Measurements from ENCODE around the gene CUL9.

CUL9 gene

GRCh38 chr6:43239054-43239453, 57.1 kb downstream of the CUL9 start:
- no peak for TF ChIP-seq ZNF70 (CRISPR knock-in tag; IDR thresholded peaks at IDR 0.05)
- TF ChIP-seq ZFP30 (CRISPR knock-in tag; IDR thresholded peaks at IDR 0.05), result peak; percentile 90
- no peak for ATAC-seq

GRCh38 chr6:43240950-43241349, 59.0 kb downstream of the CUL9 start:
- TF ChIP-seq PPARA (CRISPR knock-in tag; IDR thresholded peaks at IDR 0.05; ENCODE audit: borderline replicate concordance) (no peak), ZFP30 (CRISPR knock-in tag; IDR thresholded peaks at IDR 0.05) (no peak), GLIS3 (CRISPR knock-in tag; IDR thresholded peaks at IDR 0.05) (no peak), TCF4 (CRISPR knock-in tag; IDR thresholded peaks at IDR 0.05; ENCODE audit: borderline replicate concordance) (no peak), SNAI2 (CRISPR knock-in tag; IDR thresholded peaks at IDR 0.05) (no peak), CSRNP3 (CRISPR knock-in tag; IDR thresholded peaks at IDR 0.05) (no peak), CSDC2 (CRISPR knock-in tag; IDR thresholded peaks at IDR 0.05) (no peak), ISL1 (CRISPR knock-in tag; IDR thresholded peaks at IDR 0.05) (no peak), TOX (CRISPR knock-in tag; IDR thresholded peaks at IDR 0.05; ENCODE audit: borderline replicate concordance) (no peak)
- TF ChIP-seq, protein P1, sequence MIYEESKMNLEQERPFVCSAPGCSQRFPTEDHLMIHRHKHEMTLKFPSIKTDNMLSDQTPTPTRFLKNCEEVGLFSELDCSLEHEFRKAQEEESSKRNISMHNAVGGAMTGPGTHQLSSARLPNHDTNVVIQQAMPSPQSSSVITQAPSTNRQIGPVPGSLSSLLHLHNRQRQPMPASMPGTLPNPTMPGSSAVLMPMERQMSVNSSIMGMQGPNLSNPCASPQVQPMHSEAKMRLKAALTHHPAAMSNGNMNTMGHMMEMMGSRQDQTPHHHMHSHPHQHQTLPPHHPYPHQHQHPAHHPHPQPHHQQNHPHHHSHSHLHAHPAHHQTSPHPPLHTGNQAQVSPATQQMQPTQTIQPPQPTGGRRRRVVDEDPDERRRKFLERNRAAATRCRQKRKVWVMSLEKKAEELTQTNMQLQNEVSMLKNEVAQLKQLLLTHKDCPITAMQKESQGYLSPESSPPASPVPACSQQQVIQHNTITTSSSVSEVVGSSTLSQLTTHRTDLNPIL (CRISPR knock-in tag; IDR thresholded peaks at IDR 0.05; ENCODE audit: low read depth), result no peak
- no peak for ATAC-seq

GRCh38 chr6:43241446-43241845, 59.5 kb downstream of the CUL9 start:
- ATAC-seq, result no peak
- no peak for TF ChIP-seq CSDC2 (CRISPR knock-in tag; IDR thresholded peaks at IDR 0.05)
- no peak for TF ChIP-seq SNAI2 (CRISPR knock-in tag; IDR thresholded peaks at IDR 0.05)
- TF ChIP-seq TCF4 (CRISPR knock-in tag; IDR thresholded peaks at IDR 0.05; ENCODE audit: borderline replicate concordance), result no peak
- TF ChIP-seq ZNF565 (CRISPR knock-in tag; conservative IDR thresholded peaks at IDR 0.05; ENCODE audit: low read depth), result no peak
- no peak for TF ChIP-seq ZFP3 (CRISPR knock-in tag; IDR thresholded peaks at IDR 0.05)

DNA sequence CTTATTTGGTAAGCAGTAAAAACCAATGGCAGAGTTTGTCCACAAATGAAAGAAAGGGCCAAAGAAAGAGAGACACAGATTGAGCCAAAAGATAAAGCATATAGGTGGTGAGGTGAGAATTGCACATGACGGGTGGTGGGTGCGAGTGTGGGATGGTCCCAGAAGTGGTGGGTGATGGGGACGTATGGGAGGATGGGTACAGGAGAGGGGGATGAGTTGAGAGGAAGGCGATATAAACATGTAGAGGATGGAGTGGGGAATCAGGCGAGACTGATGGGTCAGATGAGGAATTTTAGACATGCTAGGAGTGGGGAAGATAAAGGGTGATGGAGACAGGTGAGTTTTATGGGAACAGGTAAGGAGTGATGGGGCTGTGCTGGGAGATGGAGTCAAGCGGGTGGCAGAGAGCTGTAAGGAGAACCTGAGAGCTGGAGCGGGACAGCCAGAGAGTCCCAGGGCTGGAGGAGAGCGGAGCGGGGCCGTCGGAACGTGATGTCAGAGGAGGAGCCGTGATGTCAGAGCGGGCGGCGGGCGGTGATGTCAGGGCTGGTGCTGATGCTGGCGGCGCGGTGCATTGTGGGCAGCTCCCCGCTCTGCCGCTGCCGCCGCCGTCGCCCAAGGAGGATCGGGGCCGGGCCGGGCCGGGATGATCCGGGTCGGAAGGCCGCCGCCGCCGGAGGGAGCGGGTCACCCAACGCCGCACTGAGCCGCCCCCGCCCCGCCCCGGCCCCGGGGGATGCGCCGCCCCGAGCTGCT, 61.1 kb downstream of the CUL9 start, which contains the start of gene TTBK1:
TTBK1 (plus strand) TSS at position 574 of the 756 bp plus-strand sequence. CDS start 3,180 bp downstream, outside the sequence.
- TF ChIP-seq RARB (CRISPR knock-in tag; IDR thresholded peaks at IDR 0.05) (no peak), SNAI2 (CRISPR knock-in tag; IDR thresholded peaks at IDR 0.05) (no peak), CSDC2 (CRISPR knock-in tag; IDR thresholded peaks at IDR 0.05) (no peak), PPARA (CRISPR knock-in tag; IDR thresholded peaks at IDR 0.05; ENCODE audit: borderline replicate concordance) (no peak)
- no peak; the same call in 2 of the 3 replicates for ATAC-seq

DNA sequence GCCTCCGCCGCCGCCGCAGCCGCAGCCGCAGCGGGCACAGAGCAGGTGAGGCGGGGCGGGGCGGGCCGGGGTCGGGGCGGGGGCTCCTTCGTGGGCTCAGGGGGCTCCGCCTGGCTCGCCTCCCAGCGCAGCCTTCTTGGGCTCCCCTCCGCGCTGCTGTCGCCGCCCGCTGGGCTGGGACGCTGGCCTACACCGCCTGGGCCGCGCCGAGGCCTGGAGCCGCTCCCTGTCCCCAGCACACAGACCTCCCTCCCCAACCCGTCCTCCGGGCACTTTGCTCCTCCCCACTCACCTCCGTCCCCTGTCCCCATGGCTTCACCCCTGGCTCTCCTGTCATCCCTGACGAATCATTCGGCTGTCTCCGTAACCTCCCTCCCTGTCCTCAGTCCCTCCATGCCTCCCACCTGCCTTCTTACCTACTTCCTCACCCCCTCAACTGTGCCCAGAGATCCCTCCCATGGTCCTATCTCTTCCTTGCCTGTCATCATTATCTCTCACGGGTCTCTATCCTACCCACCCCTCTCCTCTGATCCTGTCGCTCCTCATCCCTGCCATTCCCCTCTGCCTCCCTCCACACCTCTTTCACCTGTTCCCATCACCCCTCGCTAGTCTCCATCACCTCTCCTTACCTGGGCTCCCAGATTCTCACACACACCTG, 61.8 kb downstream of the CUL9 start:
- TF ChIP-seq ZNF70 (CRISPR knock-in tag; IDR thresholded peaks at IDR 0.05), result no peak
- no peak; the same call in 2 of the 3 replicates for ATAC-seq

DNA sequence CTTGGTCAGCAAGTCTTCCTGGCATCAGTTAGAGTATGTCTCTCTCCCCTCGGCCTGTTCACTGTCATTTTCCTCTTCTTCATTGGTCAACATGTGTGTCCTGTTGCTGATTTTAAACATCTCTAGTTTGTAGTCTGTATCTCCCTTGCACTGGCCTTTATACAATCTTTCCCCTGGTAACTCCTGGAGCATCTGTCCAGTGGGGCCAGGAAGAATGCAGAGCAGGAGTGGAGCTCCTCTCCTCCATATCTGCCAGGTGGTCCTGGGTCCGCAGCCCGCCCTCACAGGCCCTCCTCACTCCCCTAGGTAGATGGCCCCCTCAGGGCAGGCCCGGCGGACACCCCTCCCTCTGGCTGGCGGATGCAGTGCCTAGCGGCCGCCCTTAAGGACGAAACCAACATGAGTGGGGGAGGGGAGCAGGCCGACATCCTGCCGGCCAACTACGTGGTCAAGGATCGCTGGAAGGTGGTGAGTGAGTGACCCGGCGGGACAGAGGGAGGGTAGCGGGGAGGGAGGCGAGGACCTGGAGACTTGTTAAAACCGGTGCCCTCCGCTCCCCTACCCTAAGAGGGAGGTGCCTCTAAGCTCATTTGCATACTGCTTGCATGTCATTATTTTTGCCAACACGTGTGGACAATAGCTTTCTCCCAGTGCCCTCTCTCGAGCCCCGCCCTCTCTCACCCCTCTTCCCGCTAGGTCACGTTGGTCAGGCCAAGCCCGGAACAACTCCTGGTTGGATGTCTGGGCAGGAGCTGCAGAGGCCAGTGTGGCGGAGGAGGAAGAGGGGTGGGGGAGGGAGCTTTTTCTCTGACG, 64.5 kb downstream of the CUL9 start:
- peak; percentile 64 for ATAC-seq
- TF ChIP-seq RARB (CRISPR knock-in tag; IDR thresholded peaks at IDR 0.05), result no peak
- TF ChIP-seq OSR1 (CRISPR knock-in tag; IDR thresholded peaks at IDR 0.05), result no peak
- no peak for TF ChIP-seq TCF4 (CRISPR knock-in tag; IDR thresholded peaks at IDR 0.05; ENCODE audit: borderline replicate concordance)
- no peak for TF ChIP-seq ESRRG (CRISPR knock-in tag; IDR thresholded peaks at IDR 0.05)
- TF ChIP-seq ZNF8 (CRISPR knock-in tag; IDR thresholded peaks at IDR 0.05), result no peak
- no peak for TF ChIP-seq ZFP3 (CRISPR knock-in tag; IDR thresholded peaks at IDR 0.05)
- TF ChIP-seq CSRNP3 (CRISPR knock-in tag; IDR thresholded peaks at IDR 0.05), result no peak
- TF ChIP-seq ZC3H10 (CRISPR knock-in tag; IDR thresholded peaks at IDR 0.05), result no peak
- TF ChIP-seq, protein P2, sequence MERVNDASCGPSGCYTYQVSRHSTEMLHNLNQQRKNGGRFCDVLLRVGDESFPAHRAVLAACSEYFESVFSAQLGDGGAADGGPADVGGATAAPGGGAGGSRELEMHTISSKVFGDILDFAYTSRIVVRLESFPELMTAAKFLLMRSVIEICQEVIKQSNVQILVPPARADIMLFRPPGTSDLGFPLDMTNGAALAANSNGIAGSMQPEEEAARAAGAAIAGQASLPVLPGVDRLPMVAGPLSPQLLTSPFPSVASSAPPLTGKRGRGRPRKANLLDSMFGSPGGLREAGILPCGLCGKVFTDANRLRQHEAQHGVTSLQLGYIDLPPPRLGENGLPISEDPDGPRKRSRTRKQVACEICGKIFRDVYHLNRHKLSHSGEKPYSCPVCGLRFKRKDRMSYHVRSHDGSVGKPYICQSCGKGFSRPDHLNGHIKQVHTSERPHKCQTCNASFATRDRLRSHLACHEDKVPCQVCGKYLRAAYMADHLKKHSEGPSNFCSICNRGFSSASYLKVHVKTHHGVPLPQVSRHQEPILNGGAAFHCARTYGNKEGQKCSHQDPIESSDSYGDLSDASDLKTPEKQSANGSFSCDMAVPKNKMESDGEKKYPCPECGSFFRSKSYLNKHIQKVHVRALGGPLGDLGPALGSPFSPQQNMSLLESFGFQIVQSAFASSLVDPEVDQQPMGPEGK (CRISPR knock-in tag; IDR thresholded peaks at IDR 0.05; ENCODE audit: borderline replicate concordance), result no peak
- TF ChIP-seq CSDC2 (CRISPR knock-in tag; IDR thresholded peaks at IDR 0.05), result no peak
- no peak for TF ChIP-seq PPARA (CRISPR knock-in tag; IDR thresholded peaks at IDR 0.05; ENCODE audit: borderline replicate concordance)
- TF ChIP-seq, protein P3, sequence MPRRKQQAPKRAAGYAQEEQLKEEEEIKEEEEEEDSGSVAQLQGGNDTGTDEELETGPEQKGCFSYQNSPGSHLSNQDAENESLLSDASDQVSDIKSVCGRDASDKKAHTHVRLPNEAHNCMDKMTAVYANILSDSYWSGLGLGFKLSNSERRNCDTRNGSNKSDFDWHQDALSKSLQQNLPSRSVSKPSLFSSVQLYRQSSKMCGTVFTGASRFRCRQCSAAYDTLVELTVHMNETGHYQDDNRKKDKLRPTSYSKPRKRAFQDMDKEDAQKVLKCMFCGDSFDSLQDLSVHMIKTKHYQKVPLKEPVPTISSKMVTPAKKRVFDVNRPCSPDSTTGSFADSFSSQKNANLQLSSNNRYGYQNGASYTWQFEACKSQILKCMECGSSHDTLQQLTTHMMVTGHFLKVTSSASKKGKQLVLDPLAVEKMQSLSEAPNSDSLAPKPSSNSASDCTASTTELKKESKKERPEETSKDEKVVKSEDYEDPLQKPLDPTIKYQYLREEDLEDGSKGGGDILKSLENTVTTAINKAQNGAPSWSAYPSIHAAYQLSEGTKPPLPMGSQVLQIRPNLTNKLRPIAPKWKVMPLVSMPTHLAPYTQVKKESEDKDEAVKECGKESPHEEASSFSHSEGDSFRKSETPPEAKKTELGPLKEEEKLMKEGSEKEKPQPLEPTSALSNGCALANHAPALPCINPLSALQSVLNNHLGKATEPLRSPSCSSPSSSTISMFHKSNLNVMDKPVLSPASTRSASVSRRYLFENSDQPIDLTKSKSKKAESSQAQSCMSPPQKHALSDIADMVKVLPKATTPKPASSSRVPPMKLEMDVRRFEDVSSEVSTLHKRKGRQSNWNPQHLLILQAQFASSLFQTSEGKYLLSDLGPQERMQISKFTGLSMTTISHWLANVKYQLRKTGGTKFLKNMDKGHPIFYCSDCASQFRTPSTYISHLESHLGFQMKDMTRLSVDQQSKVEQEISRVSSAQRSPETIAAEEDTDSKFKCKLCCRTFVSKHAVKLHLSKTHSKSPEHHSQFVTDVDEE (CRISPR knock-in tag; IDR thresholded peaks at IDR 0.05), result no peak
